NT2/D1 (cell line): ENCODE data around the gene ATP6AP1.

Experiments used
- DNase-seq: peaks from one replicate; pipeline ENCODE4 v3.0.0-alpha.2; 2011; ENCODE audit warnings: low read depth, low spot score
- H3K27me3 ChIP-seq: 2 replicates; pipeline ENCODE4 v1.6.0; 2011; ENCODE audit warnings: mild to moderate bottlenecking; ENCODE audit not compliant: insufficient read length, insufficient read depth
- H3K36me3 ChIP-seq: 2 replicates; pipeline ENCODE4 v1.6.1; 2011; ENCODE audit warnings: mild to moderate bottlenecking, low read length, mixed read lengths; ENCODE audit not compliant: insufficient read depth, insufficient read length
- H3K4me1 ChIP-seq: 2 replicates; pipeline ENCODE4 v1.5.1; 2011; ENCODE audit not compliant: insufficient read depth, insufficient read length
- H3K4me3 ChIP-seq: 2 replicates; pipeline ENCODE4 v1.5.1; 2011; ENCODE audit warnings: low read depth; ENCODE audit not compliant: insufficient read length
- H3K9ac ChIP-seq: 2 replicates; pipeline ENCODE4 v1.6.0; 2011; ENCODE audit warnings: low read depth; ENCODE audit not compliant: insufficient read length
- H3K9me3 ChIP-seq: 2 replicates; pipeline ENCODE4 v1.5.1; 2011; ENCODE audit warnings: mild to moderate bottlenecking, low read length; ENCODE audit not compliant: insufficient read depth
- SUZ12 ChIP-seq: IDR thresholded peaks from 2 replicates; pipeline ENCODE4 v1.6.1; 2011; ENCODE audit not compliant: insufficient read length, insufficient read depth; ENCODE audit errors: extremely low read depth
- YY1 ChIP-seq: IDR thresholded peaks from 2 replicates; pipeline ENCODE4 v1.6.1; 2011; ENCODE audit not compliant: insufficient read length, insufficient read depth
- ZNF274 ChIP-seq: IDR thresholded peaks from 2 replicates; pipeline ENCODE4 v1.6.1; 2011; ENCODE audit warnings: mild to moderate bottlenecking, low read depth, low read length

The ATP6AP1 gene

DNA sequence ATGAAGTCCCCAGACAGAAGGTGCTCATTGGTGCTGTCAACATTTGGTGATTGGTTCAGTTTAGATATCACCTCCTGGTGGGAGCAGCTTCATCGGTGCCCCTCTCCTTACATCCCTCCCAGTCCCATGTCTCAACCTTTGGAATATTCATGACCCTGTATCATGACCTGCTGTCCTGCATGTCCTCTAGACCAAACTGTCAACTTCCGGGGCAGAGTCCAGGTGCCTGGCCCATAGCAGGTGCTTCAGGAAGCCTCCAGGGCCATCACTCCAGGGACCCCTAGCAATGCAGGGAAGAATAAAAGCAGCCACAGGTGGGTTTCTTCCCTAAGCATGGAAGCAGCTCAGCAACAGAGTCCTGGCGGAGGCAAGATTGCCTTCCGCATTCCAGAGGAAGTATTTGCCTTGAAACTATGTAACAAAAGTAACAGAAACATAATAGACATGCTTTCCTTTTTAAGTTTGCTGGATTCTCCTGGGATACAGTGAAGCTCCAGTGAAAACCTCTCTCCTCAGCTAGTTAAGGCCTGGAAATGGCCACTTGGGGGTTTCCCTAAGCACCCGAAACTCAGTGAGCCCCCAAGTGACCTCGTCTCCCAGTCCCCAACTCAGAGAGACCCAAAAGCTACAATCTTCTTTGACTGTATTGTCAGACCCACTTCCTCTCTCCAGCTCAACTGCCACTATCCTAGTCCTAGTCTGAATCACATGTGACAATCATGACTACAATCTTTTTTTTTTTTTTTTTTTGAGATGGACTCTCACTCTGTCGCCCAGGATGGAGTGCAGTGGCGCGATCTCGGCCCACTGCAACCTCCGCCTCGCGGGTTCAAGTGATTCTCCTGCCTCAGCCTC is 1.3 kb upstream of the ATP6AP1 start:
- H3K27me3 ChIP-seq, result no peaks in the 10 kb centered on the region
- no peak overlapping the region for H3K4me3 ChIP-seq
- DNase-seq, result no peak
- H3K9me3 ChIP-seq, result no peaks in the 10 kb centered on the region
- no peaks in the 10 kb centered on the region for H3K36me3 ChIP-seq
- H3K4me1 ChIP-seq, result peaks cover 3% of the 10 kb centered on the region
- H3K9ac ChIP-seq, result no peak overlapping the region
- TF ChIP-seq ZNF274 (no peak), SUZ12 (no peak), YY1 (no peak)

GRCh38 chrX:154429711-154430110 is 1.2 kb downstream of the ATP6AP1 start:
- H3K9ac ChIP-seq, result no peak overlapping the region
- no peak overlapping the region for H3K4me3 ChIP-seq
- H3K4me1 ChIP-seq, result peaks cover 3% of the 10 kb centered on the region

GRCh38 chrX:154430479-154430878 is 2.0 kb downstream of the ATP6AP1 start:
- Histone ChIP-seq H3K9ac (no peak overlapping the region), H3K9me3 (no peaks in the 10 kb centered on the region), H3K27me3 (no peaks in the 10 kb centered on the region), H3K36me3 (peaks cover 28% of the 10 kb centered on the region), H3K4me1 (peaks cover 3% of the 10 kb centered on the region), H3K4me3 (no peak overlapping the region)
- TF ChIP-seq SUZ12 (no peak), YY1 (no peak), ZNF274 (no peak)
- no peak for DNase-seq

More at GRCh38 chrX:154429711-154430110, 1.2 kb downstream of the ATP6AP1 start:
- TF ChIP-seq YY1, result no peak
- TF ChIP-seq ZNF274, result no peak
- no peak for TF ChIP-seq SUZ12
- no peak for DNase-seq
- peaks cover 21% of the 10 kb centered on the region for H3K36me3 ChIP-seq
- H3K27me3 ChIP-seq, result no peaks in the 10 kb centered on the region
- H3K9me3 ChIP-seq, result no peaks in the 10 kb centered on the region

- Histone ChIP-seq H3K9ac (no peak overlapping the region), H3K9me3 (no peaks in the 10 kb centered on the region), H3K4me1 (peaks cover 3% of the 10 kb centered on the region), H3K4me3 (no peak overlapping the region), H3K36me3 (peaks cover 32% of the 10 kb centered on the region), H3K27me3 (no peaks in the 10 kb centered on the region)
- TF ChIP-seq YY1 (no peak), ZNF274 (no peak), SUZ12 (no peak)
- DNase-seq, result no peak
Measured at GRCh38 chrX:154430916-154431315, 2.4 kb downstream of the ATP6AP1 start.

GRCh38 chrX:154431341-154431740 is 2.9 kb downstream of the ATP6AP1 start:
- TF ChIP-seq YY1, result no peak
- TF ChIP-seq ZNF274, result no peak
- TF ChIP-seq SUZ12, result no peak
- Histone ChIP-seq H3K4me1 (peaks cover 3% of the 10 kb centered on the region), H3K9ac (no peak overlapping the region), H3K4me3 (no peak overlapping the region), H3K27me3 (no peaks in the 10 kb centered on the region), H3K9me3 (no peaks in the 10 kb centered on the region), H3K36me3 (peaks cover 36% of the 10 kb centered on the region)
- no peak for DNase-seq

GRCh38 chrX:154432210-154432609 is 3.7 kb downstream of the ATP6AP1 start:
- no peak for TF ChIP-seq SUZ12
- TF ChIP-seq ZNF274, result no peak
- TF ChIP-seq YY1, result no peak
- no peaks in the 10 kb centered on the region for H3K27me3 ChIP-seq
- no peak overlapping the region for H3K4me3 ChIP-seq
- H3K9me3 ChIP-seq, result no peaks in the 10 kb centered on the region
- H3K4me1 ChIP-seq, result peaks cover 3% of the 10 kb centered on the region
- DNase-seq, result no peak
- H3K9ac ChIP-seq, result no peak overlapping the region
- H3K36me3 ChIP-seq, result peaks cover 36% of the 10 kb centered on the region

DNA sequence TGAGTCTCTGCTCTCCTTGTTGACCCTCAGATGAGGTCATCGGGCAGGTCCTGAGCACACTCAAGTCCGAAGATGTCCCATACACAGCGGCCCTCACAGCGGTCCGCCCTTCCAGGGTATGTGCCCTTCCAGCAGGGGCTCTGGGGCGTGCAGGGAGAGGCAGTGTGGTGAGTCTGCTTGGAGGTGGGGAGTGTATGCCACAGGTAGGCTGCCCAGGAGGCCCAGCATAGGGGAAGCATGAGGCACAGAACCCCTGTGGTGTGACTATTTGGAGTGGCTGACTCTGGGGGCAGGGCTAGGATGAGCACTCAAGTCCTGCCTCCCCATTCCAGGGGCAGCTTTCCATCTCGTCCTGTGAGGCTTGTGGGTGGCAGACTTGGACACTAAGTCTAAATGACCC is 5.1 kb downstream of the ATP6AP1 start:
- Histone ChIP-seq H3K36me3 (peaks cover 43% of the 10 kb centered on the region), H3K4me3 (no peak overlapping the region)

More for the DNA sequence above, 5.1 kb downstream of the ATP6AP1 start:
- DNase-seq, result no peak
- Histone ChIP-seq H3K4me1 (peaks cover 3% of the 10 kb centered on the region), H3K27me3 (no peaks in the 10 kb centered on the region), H3K9ac (no peak overlapping the region), H3K9me3 (no peaks in the 10 kb centered on the region)
- TF ChIP-seq YY1 (no peak), SUZ12 (no peak), ZNF274 (no peak)
